Jurkat, Clone E6-1 (cell line): Measurements from ENCODE around the gene DPYSL5.
A peak's percentile ranks its signal among the peaks of the same experiment; 100 is the strongest.

Experiments used
- DNase-seq: peaks from one replicate; pipeline ENCODE4 v3.0.0-alpha.2; 2011; ENCODE audit warnings: low read depth, low spot score
- H3K4me3 ChIP-seq: 2 replicates; pipeline ENCODE4 v1.5.1; 2011; ENCODE audit warnings: mild to moderate bottlenecking, low read length, control low read depth, moderate library complexity

The DPYSL5 gene

DNA sequence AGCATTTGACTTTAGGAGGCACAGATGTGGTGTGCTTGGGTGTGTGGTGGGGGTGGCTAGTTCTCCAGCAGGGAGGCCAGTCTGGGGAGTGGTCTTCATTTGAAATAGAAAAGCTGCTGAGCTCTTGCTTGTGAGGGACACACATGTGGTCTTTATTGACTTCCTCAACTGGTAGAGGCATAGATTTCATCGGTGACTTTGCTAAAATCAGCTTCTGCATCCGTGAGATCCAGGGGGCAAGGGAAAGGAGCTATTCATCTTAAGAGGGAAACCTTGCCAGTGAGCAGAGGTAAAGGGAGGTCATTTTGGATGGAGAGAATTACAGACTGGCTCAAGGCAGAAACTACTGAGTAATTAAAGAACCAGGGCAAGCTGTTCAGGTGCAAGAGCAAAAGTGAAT is 127.2 kb downstream of the DPYSL5 start:
- no peak for DNase-seq
- H3K4me3 ChIP-seq, result no peak overlapping the region

GRCh38 chr2:26975656-26976055 is 127.7 kb downstream of the DPYSL5 start:
- DNase-seq, result no peak
- no peak overlapping the region for H3K4me3 ChIP-seq

DNA sequence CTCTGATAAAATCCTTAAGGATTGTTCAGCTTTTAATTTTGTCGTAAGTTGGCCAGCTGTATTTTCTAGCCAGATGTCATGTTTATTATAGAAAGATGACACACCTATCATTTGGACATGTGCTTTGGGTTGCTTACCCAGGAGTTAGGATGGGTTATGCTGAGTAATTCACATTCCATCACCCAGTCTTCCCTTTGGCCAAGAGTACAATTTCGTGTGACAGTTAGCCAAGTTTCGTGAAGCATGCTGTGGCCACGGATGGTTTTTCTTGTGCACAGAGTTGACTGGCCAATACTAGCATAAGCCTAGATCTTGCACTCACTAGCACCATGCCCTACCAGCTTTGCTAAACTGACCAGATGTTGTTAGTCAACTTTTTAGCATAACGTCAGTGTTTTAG is 128.3 kb downstream of the DPYSL5 start:
- no peak for DNase-seq
- H3K4me3 ChIP-seq, result no peak overlapping the region

DNA sequence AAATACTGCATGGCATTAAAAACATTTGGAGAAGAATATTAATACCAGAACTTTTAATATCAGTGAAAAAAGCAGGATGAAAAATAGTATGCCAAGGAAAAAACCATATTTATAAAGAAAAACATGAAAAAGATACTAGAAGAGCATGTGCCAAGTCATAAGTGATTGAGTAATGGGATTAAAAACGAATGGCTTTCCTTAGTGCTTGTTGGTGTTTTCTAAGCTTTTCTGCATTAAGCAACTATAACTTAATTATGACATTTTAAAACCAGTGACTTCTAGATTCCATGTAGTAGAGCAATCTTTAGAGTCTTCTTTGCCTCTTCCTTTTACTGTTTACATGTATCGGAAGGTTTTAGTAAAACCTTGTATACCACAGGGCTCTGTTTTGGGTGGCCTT is 129.1 kb downstream of the DPYSL5 start:
- no peak overlapping the region for H3K4me3 ChIP-seq

DNA sequence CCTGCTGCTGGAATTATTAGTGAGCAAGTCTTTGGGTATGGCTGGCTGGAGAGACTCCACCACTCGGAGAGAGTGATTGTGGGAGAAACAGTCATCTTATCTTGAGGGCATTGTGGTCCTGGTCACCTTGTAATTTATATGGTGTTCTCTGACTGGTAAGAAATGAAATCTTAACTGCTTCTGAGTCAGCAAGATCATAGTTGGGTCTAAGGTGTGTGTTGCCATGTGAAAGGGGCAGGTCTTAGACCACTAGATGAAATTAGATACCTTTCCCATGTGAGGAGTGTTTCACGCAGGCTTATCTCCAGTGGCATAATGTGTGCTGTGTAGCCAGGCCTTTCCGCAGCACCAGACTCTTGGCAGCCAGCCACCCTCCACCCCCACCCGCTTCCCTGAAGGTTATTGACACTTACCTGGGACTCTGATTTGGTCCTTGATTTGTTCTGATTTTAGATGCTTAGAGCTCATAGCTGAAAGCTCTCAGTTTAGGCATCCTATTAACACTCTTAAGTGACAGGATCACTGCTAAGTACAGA is 130.2 kb downstream of the DPYSL5 start:
- no peak overlapping the region for H3K4me3 ChIP-seq
- no peak for DNase-seq

More for the DNA sequence above, 129.1 kb downstream of the DPYSL5 start:
- DNase-seq, result no peak

- H3K4me3 ChIP-seq, result no peak overlapping the region
These were observed 131.8 kb downstream of the DPYSL5 start for GRCh38 chr2:26979741-26980140.

GRCh38 chr2:26980971-26981370 is 133.0 kb downstream of the DPYSL5 start:
- no peak overlapping the region for H3K4me3 ChIP-seq
- DNase-seq, result no peak

More at GRCh38 chr2:26979741-26980140, 131.8 kb downstream of the DPYSL5 start:
- no peak for DNase-seq

- peak; percentile 60 for DNase-seq
- H3K4me3 ChIP-seq, result no peak overlapping the region
These were observed 134.3 kb downstream of the DPYSL5 start for GRCh38 chr2:26982102-26982742.

- no peak for DNase-seq
- H3K4me3 ChIP-seq, result no peak overlapping the region
These were observed 135.8 kb downstream of the DPYSL5 start for GRCh38 chr2:26983746-26984145.

- H3K4me3 ChIP-seq, result no peak overlapping the region
- no peak for DNase-seq
These were observed 137.9 kb downstream of the DPYSL5 start for GRCh38 chr2:26985807-26986206.

DNA sequence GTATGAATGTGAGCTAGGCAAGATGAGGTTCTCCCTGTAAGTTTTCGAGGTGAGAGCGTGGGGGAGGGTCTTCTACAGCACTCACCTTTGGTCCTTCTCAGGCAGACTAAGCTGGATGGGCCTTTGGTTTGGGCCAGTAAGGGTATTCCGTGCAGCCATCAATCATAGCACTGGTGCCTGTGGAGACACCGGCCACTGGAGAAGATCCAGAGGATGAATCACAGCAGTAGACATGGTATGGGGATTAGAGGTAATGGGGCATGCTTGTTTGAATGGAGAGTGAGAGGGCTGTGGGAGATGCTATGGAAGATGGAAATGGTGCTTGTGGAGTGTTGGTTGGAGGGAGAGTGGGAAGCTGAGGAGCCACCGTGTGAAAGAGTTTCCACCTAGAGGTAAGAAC is 138.6 kb downstream of the DPYSL5 start:
- no peak for DNase-seq
- no peak overlapping the region for H3K4me3 ChIP-seq

DNA sequence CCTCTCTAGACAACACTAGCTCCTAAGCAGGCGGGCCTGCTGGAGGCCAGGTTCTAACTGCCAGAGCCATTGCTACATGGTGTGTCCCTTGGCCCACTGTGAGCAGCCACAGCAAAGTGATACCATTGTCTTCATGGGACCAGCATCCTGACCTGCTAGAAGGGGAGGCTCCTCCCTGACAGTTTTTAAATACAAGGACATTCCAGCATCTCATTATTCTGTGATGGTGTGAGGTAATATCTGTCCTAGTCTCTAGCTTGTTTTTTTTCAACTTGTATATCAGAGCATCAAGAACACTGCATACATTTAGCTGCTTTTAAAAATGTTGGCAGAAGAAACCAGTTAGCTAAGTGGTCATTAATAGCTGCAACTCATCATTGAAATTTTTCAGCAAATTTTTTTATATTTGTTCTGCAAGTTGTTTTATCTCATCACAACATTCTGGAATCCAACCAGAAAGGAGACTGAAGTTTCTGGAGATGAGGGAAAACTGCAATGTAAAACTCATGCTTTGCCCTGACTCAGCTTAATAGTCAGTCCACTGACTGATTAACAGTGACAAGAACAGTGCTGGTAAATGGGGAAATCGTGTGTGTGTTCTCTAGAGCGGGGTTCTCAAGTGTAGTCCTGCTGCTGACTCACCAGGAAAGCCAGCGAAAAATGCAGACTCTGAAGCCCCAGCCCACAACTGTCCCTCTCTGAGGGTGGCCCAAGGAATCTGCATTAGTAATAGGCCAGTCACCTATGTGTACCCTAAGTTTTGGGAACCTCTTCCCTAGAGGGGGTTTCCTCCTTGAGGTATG is 140.3 kb downstream of the DPYSL5 start:
- H3K4me3 ChIP-seq, result no peak overlapping the region
- DNase-seq, result no peak

GRCh38 chr2:26989156-26989555 is 141.2 kb downstream of the DPYSL5 start:
- no peak overlapping the region for H3K4me3 ChIP-seq
- no peak for DNase-seq

- no peak overlapping the region for H3K4me3 ChIP-seq
- no peak for DNase-seq
These were observed 143.8 kb downstream of the DPYSL5 start for GRCh38 chr2:26991717-26992116.

- DNase-seq, result no peak
- no peak overlapping the region for H3K4me3 ChIP-seq
These were observed 145.8 kb downstream of the DPYSL5 start for GRCh38 chr2:26993768-26994167.

DNA sequence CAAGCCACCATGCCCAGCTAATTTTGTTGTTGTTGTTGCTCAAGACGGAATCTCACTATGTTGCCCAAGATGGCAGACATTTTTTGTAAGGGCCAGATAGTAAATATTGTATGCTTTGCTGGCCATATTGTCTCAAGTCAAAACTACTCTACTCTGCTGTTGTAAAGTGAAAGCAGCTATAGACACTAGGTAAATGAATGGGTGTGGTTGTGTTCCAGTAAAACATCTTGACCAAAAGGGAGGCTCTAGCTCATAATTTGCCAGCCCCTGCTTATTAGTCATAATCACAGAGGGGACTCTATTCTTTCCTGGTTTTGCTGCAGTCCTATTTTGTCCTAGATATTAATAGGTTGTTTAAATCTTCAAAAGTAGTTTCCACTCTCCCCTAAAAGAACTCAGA is 147.1 kb downstream of the DPYSL5 start:
- no peak overlapping the region for H3K4me3 ChIP-seq
- DNase-seq, result no peak

GRCh38 chr2:26997394-26997793 is 149.5 kb downstream of the DPYSL5 start:
- DNase-seq, result no peak
- no peak overlapping the region for H3K4me3 ChIP-seq

DNA sequence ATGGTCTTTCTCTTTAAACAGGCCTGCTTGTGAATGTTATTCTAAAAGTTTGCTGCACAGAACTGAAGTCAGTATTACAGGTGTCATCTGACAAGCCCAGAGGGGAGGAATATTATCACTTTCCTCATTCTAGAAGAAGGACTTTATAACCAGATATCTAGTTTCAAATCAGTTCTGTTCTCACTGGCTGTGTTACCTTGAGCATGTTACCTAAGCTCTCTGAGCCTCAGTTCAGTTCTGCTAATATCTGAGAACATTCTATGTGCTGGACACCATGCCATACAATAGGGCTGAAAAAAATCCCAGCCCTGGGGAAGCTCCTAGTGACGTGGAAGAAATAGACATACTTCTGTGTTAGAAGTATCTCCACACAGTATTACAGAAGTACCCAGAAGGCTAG is 150.4 kb downstream of the DPYSL5 start:
- H3K4me3 ChIP-seq, result no peak overlapping the region
- DNase-seq, result no peak
